Caco-2 (cell line): ENCODE data around the gene LYPLAL1. TPM values are rescaled to one million over a fixed set of nuclear protein-coding genes. Genes with fewer than 3 reads are reported as not detected.

Experiments
- BruUV-seq: library from RNA; stranded (reverse); fragments of 400-500 nt; replicated peaks from 2 replicates; lab custom pipeline; 2021; lab: Mats Ljungman, UMichigan
- CTCF ChIA-PET: fragments of 300-600 bp; sonication (Branson Sonifier 250); formaldehyde crosslinking; loops from one replicate; lab custom pipeline; 2022; ENCODE audit warnings: antibody characterized with exemption; lab: Charles Lee
- POLR2A ChIA-PET: fragments of 300-600 bp; sonication (Branson Sonifier 250); formaldehyde crosslinking; loops from one replicate; lab custom pipeline; 2022; ENCODE audit warnings: antibody characterized with exemption; lab: Charles Lee
- DNase-seq, 2 experiments: peaks; one replicate each; pipeline versions ENCODE4 v3.0.0 to v3.0.0-alpha.2; 2020 to 2022
- H3K27me3 ChIP-seq: replicated peaks from 2 replicates; pipeline ENCODE4 v1.6.0; 2011; ENCODE audit warnings: low read length; ENCODE audit not compliant: control insufficient read depth, insufficient read depth
- H3K36me3 ChIP-seq: 2 replicates; pipeline ENCODE4 v1.5.1; 2011; ENCODE audit warnings: low read length; ENCODE audit not compliant: control insufficient read depth, insufficient read depth
- H3K4me1 ChIP-seq: fragments of 250-450 bp; sonication (Bioruptor Pico); 2 replicates; pipeline ENCODE4 v1.5.1; 2020; ENCODE audit warnings: mild to moderate bottlenecking
- H3K4me3 ChIP-seq: 2 replicates; pipeline ENCODE4 v1.5.1; 2011; ENCODE audit warnings: low read depth, mild to moderate bottlenecking, control low read depth, low read length
- H3K9me3 ChIP-seq: fragments of 250-450 bp; sonication (Bioruptor Pico); 2 replicates; pipeline ENCODE4 v1.5.1; 2020; ENCODE audit warnings: mild to moderate bottlenecking, moderate library complexity
- H3K27ac Mint-ChIP-seq: one replicate; pipeline ENCODE4 v1.8.0; 2022; ENCODE audit warnings: mixed read lengths; ENCODE audit not compliant: unreplicated experiment
- H3K27me3 Mint-ChIP-seq: one replicate; pipeline ENCODE4 v1.8.0; 2022; ENCODE audit warnings: mixed read lengths; ENCODE audit not compliant: insufficient read depth, unreplicated experiment
- H3K36me3 Mint-ChIP-seq: one replicate; pipeline ENCODE4 v1.8.0; 2022; ENCODE audit warnings: mild to moderate bottlenecking, mixed read lengths; ENCODE audit not compliant: insufficient read depth, unreplicated experiment
- H3K4me1 Mint-ChIP-seq: one replicate; pipeline ENCODE4 v1.8.0; 2022; ENCODE audit warnings: low read depth, mixed read lengths; ENCODE audit not compliant: unreplicated experiment
- H3K4me3 Mint-ChIP-seq: one replicate; pipeline ENCODE4 v1.8.0; 2022; ENCODE audit warnings: mild to moderate bottlenecking, moderate library complexity, mixed read lengths; ENCODE audit not compliant: unreplicated experiment
- H3K9me3 Mint-ChIP-seq: one replicate; pipeline ENCODE4 v1.8.0; 2022; ENCODE audit warnings: mixed read lengths; ENCODE audit not compliant: unreplicated experiment
- intact Hi-C: fragments of 100-400 bp; cut with micrococcal nuclease; formaldehyde crosslinking; loops from one replicate; pipeline ENCODE4 v1.10.0; 2022; ENCODE audit not compliant: unreplicated experiment
- total RNA-seq: library from RNA; stranded (reverse); gene quantifications from 2 replicates; pipeline ENCODE4 v1.2.3, GENCODE V29; 2022
- TF ChIP-seq, protein P1 (sequence below), 2 experiments: fragments of 200-600 bp in 1 of 2; IDR thresholded peaks; 1 replicate in 1 of 2; 2 replicates in 1 of 2; pipeline versions ENCODE4 v1.5.1 to v1.8.0; 2011 to 2022; ENCODE audit warnings: antibody characterized with exemption in 1 of 2, control low read depth in 1 of 2, inconsistent platforms in 1 of 2, low read depth in 1 of 2, low read length in 1 of 2, mild to moderate bottlenecking in 1 of 2, moderate library complexity in 1 of 2; ENCODE audit not compliant: insufficient read depth in 1 of 2, severe bottlenecking in 1 of 2, unreplicated experiment in 1 of 2

LYPLAL1 gene
- total RNA-seq, 1 experiment from 2014 or later = 20.4 TPM

GRCh38 chr1:219175212-219175564, 1.5 kb downstream of the LYPLAL1 start:
- no TSS peak for BruUV-seq
- intact Hi-C loops = loop anchor here (10.0 kb wide), 2 partner anchors 140 to 210 kb away; no protein-coding TSS in a partner anchor
- POLR2A ChIA-PET = no interaction called here

DNA sequence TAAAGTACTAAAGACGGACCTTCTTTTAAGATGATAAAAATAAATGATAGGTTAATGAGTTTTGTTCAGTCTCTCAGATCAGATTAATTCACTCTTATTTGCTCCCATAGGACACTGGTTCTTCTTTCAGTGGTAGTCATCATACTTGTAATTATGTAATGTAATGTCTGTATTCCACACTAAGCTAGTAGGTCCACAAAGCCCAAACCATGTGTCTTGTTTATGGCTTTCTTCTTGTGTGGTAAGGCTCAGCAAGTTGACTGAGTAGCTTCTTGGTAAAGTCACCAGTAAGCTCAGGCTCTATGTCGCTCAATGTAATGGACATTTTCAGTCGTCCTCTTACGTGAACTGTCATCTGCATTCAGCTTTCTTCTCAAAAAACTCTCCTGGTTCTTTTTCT, 2.5 kb downstream of the LYPLAL1 start:
- peaks cover 23% of the 10 kb centered on the region for H3K4me1 Mint-ChIP-seq
- H3K4me1 ChIP-seq = 0 out of 2 replicates have a peak, but pooled peaks cover 4% of the 10 kb centered on the region
- CTCF ChIA-PET = no interaction called here

More at GRCh38 chr1:219175212-219175564, 1.5 kb downstream of the LYPLAL1 start:
- Histone ChIP-seq H3K9me3 (no peaks in the 10 kb centered on the region), H3K36me3 (no peaks in the 10 kb centered on the region; the same call in 1 of the 2 replicates), H3K27me3 (no peaks in the 10 kb centered on the region), H3K4me3 (no peak overlapping the region), H3K4me1 (0 out of 2 replicates have a peak, but pooled peaks cover 4% of the 10 kb centered on the region)
- Mint-ChIP-seq H3K9me3 (no peaks in the 10 kb centered on the region), H3K4me1 (peaks cover 23% of the 10 kb centered on the region), H3K27ac (peak overlapping the region; percentile 94), H3K27me3 (no peaks in the 10 kb centered on the region), H3K4me3 (peak overlapping the region; percentile 96), H3K36me3 (peaks cover 6% of the 10 kb centered on the region)
- TF ChIP-seq, protein P1, sequence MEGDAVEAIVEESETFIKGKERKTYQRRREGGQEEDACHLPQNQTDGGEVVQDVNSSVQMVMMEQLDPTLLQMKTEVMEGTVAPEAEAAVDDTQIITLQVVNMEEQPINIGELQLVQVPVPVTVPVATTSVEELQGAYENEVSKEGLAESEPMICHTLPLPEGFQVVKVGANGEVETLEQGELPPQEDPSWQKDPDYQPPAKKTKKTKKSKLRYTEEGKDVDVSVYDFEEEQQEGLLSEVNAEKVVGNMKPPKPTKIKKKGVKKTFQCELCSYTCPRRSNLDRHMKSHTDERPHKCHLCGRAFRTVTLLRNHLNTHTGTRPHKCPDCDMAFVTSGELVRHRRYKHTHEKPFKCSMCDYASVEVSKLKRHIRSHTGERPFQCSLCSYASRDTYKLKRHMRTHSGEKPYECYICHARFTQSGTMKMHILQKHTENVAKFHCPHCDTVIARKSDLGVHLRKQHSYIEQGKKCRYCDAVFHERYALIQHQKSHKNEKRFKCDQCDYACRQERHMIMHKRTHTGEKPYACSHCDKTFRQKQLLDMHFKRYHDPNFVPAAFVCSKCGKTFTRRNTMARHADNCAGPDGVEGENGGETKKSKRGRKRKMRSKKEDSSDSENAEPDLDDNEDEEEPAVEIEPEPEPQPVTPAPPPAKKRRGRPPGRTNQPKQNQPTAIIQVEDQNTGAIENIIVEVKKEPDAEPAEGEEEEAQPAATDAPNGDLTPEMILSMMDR (IDR thresholded peaks at IDR 0.05; ENCODE audit: insufficient read depth in 1 of 2, low read depth in 1 of 2, low read length in 1 of 2, severe bottlenecking in 1 of 2, unreplicated experiment in 1 of 2) = no peak
- DNase-seq = no peak
- CTCF ChIA-PET = no interaction called here

GRCh38 chr1:219177363-219177762, 3.7 kb downstream of the LYPLAL1 start:
- TF ChIP-seq, protein P1 (IDR thresholded peaks at IDR 0.05; ENCODE audit: insufficient read depth in 1 of 2, low read depth in 1 of 2, low read length in 1 of 2, severe bottlenecking in 1 of 2, unreplicated experiment in 1 of 2) = no peak

More for the DNA sequence above, 2.5 kb downstream of the LYPLAL1 start:
- POLR2A ChIA-PET = no interaction called here
- Mint-ChIP-seq H3K27me3 (no peaks in the 10 kb centered on the region), H3K36me3 (peaks cover 6% of the 10 kb centered on the region), H3K9me3 (no peaks in the 10 kb centered on the region), H3K27ac (no peak overlapping the region), H3K4me3 (no peak overlapping the region)
- no peaks in the 10 kb centered on the region; the same call in 1 of the 2 replicates for H3K36me3 ChIP-seq
- no peaks in the 10 kb centered on the region for H3K9me3 ChIP-seq
- DNase-seq = no peak
- no peak overlapping the region for H3K4me3 ChIP-seq
- H3K27me3 ChIP-seq = no peaks in the 10 kb centered on the region
- BruUV-seq = no TSS peak
- TF ChIP-seq, protein P1 (IDR thresholded peaks at IDR 0.05; ENCODE audit: insufficient read depth in 1 of 2, low read depth in 1 of 2, low read length in 1 of 2, severe bottlenecking in 1 of 2, unreplicated experiment in 1 of 2) = no peak
- intact Hi-C loops = loop anchor here (10.0 kb wide), 2 partner anchors 139 to 209 kb away; no protein-coding TSS in a partner anchor

More at GRCh38 chr1:219177363-219177762, 3.7 kb downstream of the LYPLAL1 start:
- DNase-seq = no peak
- ChIA-PET CTCF (no interaction called here), POLR2A (no interaction called here)
- Mint-ChIP-seq H3K9me3 (no peaks in the 10 kb centered on the region), H3K36me3 (peaks cover 10% of the 10 kb centered on the region), H3K27ac (no peak overlapping the region), H3K27me3 (no peaks in the 10 kb centered on the region), H3K4me3 (no peak overlapping the region), H3K4me1 (peaks cover 23% of the 10 kb centered on the region)
- BruUV-seq = no TSS peak
- intact Hi-C loops = loop anchor here (10.0 kb wide), 2 partner anchors 137 to 207 kb away; no protein-coding TSS in a partner anchor
- H3K4me3 ChIP-seq = no peak overlapping the region
- H3K36me3 ChIP-seq = no peaks in the 10 kb centered on the region; the same call in 1 of the 2 replicates
- H3K4me1 ChIP-seq = 0 out of 2 replicates have a peak, but pooled peaks cover 4% of the 10 kb centered on the region
- no peaks in the 10 kb centered on the region for H3K9me3 ChIP-seq
- H3K27me3 ChIP-seq = no peaks in the 10 kb centered on the region
